ENCODE data around the gene DCXR.

DNA sequence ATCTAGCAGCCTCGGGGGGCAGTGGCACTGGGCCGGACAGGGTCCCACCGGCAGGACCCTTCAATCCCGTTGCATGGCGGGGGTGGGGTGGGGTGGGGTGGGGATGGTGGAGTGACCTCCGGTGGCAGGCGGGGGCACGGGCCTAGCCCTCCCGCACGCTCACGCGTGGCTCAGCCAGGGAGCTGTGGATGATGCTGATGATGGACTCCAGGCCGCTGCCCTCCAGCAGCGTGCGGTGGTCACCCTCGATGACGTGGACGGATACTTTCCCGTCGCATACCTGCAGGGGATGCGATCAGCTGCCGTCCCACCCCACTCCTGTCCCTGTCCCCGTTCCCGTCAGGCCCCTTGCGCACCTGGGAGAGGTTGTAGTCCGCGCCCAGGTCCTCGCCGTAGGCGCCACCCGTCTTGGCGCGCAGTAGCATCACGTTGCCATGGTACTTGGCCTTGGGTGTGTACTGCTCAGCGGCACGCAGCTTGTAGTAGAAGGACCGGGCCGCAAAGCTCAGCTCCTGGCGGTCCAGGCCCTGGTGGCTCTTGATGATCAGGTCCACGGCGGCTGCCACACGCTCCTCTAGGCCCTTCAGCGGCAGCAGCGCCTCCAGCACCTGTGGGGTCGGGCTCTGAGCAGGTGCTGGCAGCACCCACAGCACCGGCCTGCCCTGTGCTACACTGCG, 41.6 kb upstream of the DCXR start:
- TF ChIP-seq, protein P1, sequence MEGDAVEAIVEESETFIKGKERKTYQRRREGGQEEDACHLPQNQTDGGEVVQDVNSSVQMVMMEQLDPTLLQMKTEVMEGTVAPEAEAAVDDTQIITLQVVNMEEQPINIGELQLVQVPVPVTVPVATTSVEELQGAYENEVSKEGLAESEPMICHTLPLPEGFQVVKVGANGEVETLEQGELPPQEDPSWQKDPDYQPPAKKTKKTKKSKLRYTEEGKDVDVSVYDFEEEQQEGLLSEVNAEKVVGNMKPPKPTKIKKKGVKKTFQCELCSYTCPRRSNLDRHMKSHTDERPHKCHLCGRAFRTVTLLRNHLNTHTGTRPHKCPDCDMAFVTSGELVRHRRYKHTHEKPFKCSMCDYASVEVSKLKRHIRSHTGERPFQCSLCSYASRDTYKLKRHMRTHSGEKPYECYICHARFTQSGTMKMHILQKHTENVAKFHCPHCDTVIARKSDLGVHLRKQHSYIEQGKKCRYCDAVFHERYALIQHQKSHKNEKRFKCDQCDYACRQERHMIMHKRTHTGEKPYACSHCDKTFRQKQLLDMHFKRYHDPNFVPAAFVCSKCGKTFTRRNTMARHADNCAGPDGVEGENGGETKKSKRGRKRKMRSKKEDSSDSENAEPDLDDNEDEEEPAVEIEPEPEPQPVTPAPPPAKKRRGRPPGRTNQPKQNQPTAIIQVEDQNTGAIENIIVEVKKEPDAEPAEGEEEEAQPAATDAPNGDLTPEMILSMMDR (IDR thresholded peaks at IDR 0.05; ENCODE audit: low read length): no peak
- no peak for TF ChIP-seq EZH2 (IDR thresholded peaks at IDR 0.05; ENCODE audit: borderline replicate concordance, low read length)

Measured in OCI-LY1 (cell line).